K562 (cell line): ENCODE measurements around the gene TLN1. TPM values are rescaled to one million over a fixed set of nuclear protein-coding genes. Genes with fewer than 3 reads are reported as not detected.

Experiments
- ARID4B ChIP-seq: sonication (generic); formaldehyde crosslinking; IDR thresholded peaks from 2 replicates; pipeline ENCODE4 v1.8.0; 2022; ENCODE audit warnings: mild to moderate bottlenecking, missing genetic modification reagents
- ATF1 ChIP-seq, 2 experiments: fragments of 450-650 bp in 1 of 2; IDR thresholded peaks; 2 replicates each; pipeline ENCODE4 v1.6.1; 2016; ENCODE audit warnings: missing compliant biosample characterization in 1 of 2, missing genetic modification characterization in 1 of 2
- CREM ChIP-seq: IDR thresholded peaks from 2 replicates; pipeline ENCODE4 v1.6.1; 2014; ENCODE audit warnings: antibody characterized with exemption, low read depth
- E2F1 ChIP-seq: sonication (generic); formaldehyde crosslinking; IDR thresholded peaks from 2 replicates; pipeline ENCODE4 v1.8.1; 2023; ENCODE audit warnings: mild to moderate bottlenecking, missing genetic modification reagents, moderate library complexity
- ESRRA ChIP-seq: fragments of 450-650 bp; IDR thresholded peaks from 2 replicates; pipeline ENCODE4 v1.6.1; 2014; ENCODE audit warnings: low read depth, mild to moderate bottlenecking, moderate library complexity, borderline replicate concordance
- GABPB1 ChIP-seq: sonication (generic); formaldehyde crosslinking; IDR thresholded peaks from 2 replicates; pipeline ENCODE4 v1.8.0; 2022; ENCODE audit warnings: mild to moderate bottlenecking, missing genetic modification reagents
- GATAD2B ChIP-seq: fragments of 450-650 bp; IDR thresholded peaks from 2 replicates; pipeline ENCODE4 v1.6.1; 2017; ENCODE audit warnings: mild to moderate bottlenecking, borderline replicate concordance
- GTF2E2 ChIP-seq: fragments of 200-800 bp; sonication (Bioruptor generic); IDR thresholded peaks from 2 replicates; pipeline ENCODE4 v1.6.1; 2016; ENCODE audit warnings: missing genetic modification characterization, missing compliant biosample characterization
- MAZ ChIP-seq, 2 experiments: fragments of 450-650 bp in 1 of 2; sonication (generic) in 1 of 2; formaldehyde crosslinking; IDR thresholded peaks in 1 of 2; conservative IDR thresholded peaks in 1 of 2; 2 replicates each; pipeline versions ENCODE4 v1.4.0 to v1.5.0; 2020; ENCODE audit warnings: mild to moderate bottlenecking in 1 of 2, missing genetic modification reagents in 1 of 2
- NEUROD1 ChIP-seq: fragments of 150-350 bp; IDR thresholded peaks from 2 replicates; pipeline ENCODE4 v1.6.1; 2014; ENCODE audit warnings: borderline replicate concordance, low read length, low read depth; ENCODE audit not compliant: partially characterized antibody
- POLR2H ChIP-seq: IDR thresholded peaks from 2 replicates; pipeline ENCODE4 v1.6.1; 2016; ENCODE audit warnings: missing genetic modification characterization, low read depth, mild to moderate bottlenecking, control low read depth, missing compliant biosample characterization, moderate library complexity
- RBBP5 ChIP-seq: fragments of 200-600 bp; sonication (generic); IDR thresholded peaks from 2 replicates; pipeline ENCODE4 v1.6.1; 2012; ENCODE audit warnings: borderline replicate concordance, mild to moderate bottlenecking, low read length, control low read depth, inconsistent platforms; ENCODE audit not compliant: insufficient read depth, poor library complexity, severe bottlenecking
- SIN3A ChIP-seq, 2 experiments: fragments of 150-350 bp in 1 of 2; IDR thresholded peaks; 2 replicates each; pipeline ENCODE4 v1.6.1; 2011 to 2016; ENCODE audit warnings: borderline replicate concordance in 2 of 2, low read depth in 2 of 2, low read length in 2 of 2, mild to moderate bottlenecking in 2 of 2, moderate library complexity in 2 of 2; ENCODE audit not compliant: control insufficient read depth in 1 of 2
- SIN3B ChIP-seq: fragments of 450-650 bp; IDR thresholded peaks from 2 replicates; pipeline ENCODE4 v1.6.1; 2017; ENCODE audit warnings: low read depth, mild to moderate bottlenecking, moderate library complexity
- TAF1 ChIP-seq: IDR thresholded peaks from 2 replicates; pipeline ENCODE4 v1.6.1; 2011; ENCODE audit warnings: mild to moderate bottlenecking, low read length, moderate library complexity; ENCODE audit not compliant: insufficient read depth, control insufficient read depth, severe bottlenecking; ENCODE audit errors: extremely low read depth
- polyA plus RNA-seq, 8 experiments: library from polyadenylated mRNA; depleted of rRNA in 4 of 8; stranded (reverse) in 5 of 8; unstranded in 3 of 8; fragments of >200 nt; fragmentation: Nextera tagmentation in 2 of 8; fragmentation: Illumina TruSeq in 1 of 8; extraction: Ambion mirVana in 2 of 8; extraction: Trizol in 1 of 8; gene quantifications; 2 replicates each; pipeline versions ENCODE4 v1.2.1 to v1.2.3, GENCODE V29; 2011 to 2014; ENCODE audit warnings: inconsistent platforms in 1 of 8, missing spikeins in 1 of 8
- total RNA-seq, 7 experiments: library from RNA; depleted of rRNA in 6 of 7; stranded (reverse); fragments of >200 nt in 6 of 7; fragmentation: Illumina TruSeq in 2 of 7; extraction: Trizol in 2 of 7; gene quantifications; 2 replicates each; pipeline versions ENCODE4 v1.2.1 to v1.2.3, GENCODE V29; 2011 to 2021; ENCODE audit warnings: low replicate concordance in 1 of 7
- TF ChIP-seq, protein P1 (sequence below): fragments of 450-650 bp; formaldehyde crosslinking; IDR thresholded peaks from 2 replicates; pipeline ENCODE4 v1.4.0; 2020; ENCODE audit warnings: mild to moderate bottlenecking, mixed read lengths
- TF ChIP-seq, protein P2 (sequence below), 2 experiments: fragments of 450-650 bp; IDR thresholded peaks; 2 replicates each; pipeline ENCODE4 v1.6.1; 2016

TLN1 gene
- total and polyA plus RNA-seq, 9 of the 15 experiments (the other 6 are each of a cell fraction or from before 2014, with no cell fraction given) = 3.6 to 240 (median 54.8) TPM

DNA sequence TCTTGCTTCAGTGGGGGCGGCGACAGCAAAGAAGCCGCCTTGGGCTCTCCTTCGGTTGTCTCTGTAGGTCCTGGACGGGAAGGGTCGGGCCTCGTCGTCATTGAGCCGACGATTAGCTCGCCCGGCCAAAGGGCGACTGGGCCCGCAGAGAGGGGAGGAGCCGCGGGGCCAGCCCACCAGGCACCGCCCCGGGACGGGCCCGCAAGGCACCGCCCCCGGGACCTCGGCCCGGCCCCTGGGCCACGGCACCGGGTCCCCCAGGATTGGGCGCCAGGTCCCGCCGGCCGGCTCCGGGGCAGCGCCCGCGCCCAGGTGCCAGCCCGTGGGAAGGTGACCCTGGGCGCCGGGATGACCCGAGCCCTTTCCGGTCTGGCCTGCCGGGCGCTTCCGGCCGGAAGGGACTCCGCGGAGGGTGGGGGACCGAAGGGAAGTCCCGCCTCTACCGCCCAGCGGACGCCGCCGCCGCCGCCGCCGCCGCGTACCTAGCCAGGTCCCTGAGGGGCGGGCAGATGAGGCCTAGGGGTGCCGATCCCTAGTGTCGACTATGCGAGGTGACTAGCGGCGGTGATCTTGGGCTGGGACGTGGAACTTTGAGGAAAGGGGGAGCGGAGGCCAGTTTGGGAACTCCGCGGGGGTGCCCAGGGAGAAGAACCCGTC, 17.0 kb upstream of the TLN1 start, which contains the start of the genes GBA2 and RGP1 (continued):
- TF ChIP-seq GATAD2B = peak; percentile 91; the same call in 1 of the 2 replicates
- TF ChIP-seq MAZ (CRISPR knock-in tag; conservative IDR thresholded peaks at IDR 0.05 in 1 of 2, IDR thresholded peaks at IDR 0.05 in 1 of 2) = peak; percentile 47 to 69; a peak in 2 of 4 replicates
- no peak for TF ChIP-seq NEUROD1
- TF ChIP-seq GTF2E2 (tag) = 0 out of 2 replicates have a peak, but pooled peaks have one; percentile 55
- TF ChIP-seq ESRRA = peak; percentile 97
- peak; percentile 42 for TF ChIP-seq TAF1
- TF ChIP-seq GABPB1 = peak; percentile 66
- TF ChIP-seq, protein P1, sequence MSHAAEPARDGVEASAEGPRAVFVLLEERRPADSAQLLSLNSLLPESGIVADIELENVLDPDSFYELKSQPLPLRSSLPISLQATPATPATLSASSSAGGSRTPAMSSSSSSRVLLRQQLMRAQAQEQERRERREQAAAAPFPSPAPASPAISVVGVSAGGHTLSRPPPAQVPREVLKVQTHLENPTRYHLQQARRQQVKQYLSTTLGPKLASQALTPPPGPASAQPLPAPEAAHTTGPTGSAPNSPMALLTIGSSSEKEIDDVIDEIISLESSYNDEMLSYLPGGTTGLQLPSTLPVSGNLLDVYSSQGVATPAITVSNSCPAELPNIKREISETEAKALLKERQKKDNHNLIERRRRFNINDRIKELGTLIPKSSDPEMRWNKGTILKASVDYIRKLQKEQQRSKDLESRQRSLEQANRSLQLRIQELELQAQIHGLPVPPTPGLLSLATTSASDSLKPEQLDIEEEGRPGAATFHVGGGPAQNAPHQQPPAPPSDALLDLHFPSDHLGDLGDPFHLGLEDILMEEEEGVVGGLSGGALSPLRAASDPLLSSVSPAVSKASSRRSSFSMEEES (CRISPR knock-in tag) = no peak
- peak; percentile 79 for TF ChIP-seq SIN3B
- TF ChIP-seq POLR2H (tag) = peak; percentile 48; the same call in 1 of the 2 replicates
- peak; percentile 44; the same call in 1 of the 2 replicates for TF ChIP-seq ARID4B (CRISPR knock-in tag)
- TF ChIP-seq ATF1 (CRISPR knock-in tag; IDR thresholded peaks at IDR 0.05) = no peak
- TF ChIP-seq ATF1 (tag; IDR thresholded peaks at IDR 0.05) = peak; percentile 48
- TF ChIP-seq CREM = peak; percentile 58
- peak in 1 of 2 experiments; percentile 27; a peak in 2 of 4 replicates for TF ChIP-seq SIN3A (IDR thresholded peaks at IDR 0.05; ENCODE audit: borderline replicate concordance in 2 of 2, control insufficient read depth in 1 of 2, low read depth in 2 of 2, low read length in 2 of 2)
- TF ChIP-seq RBBP5 = peak; percentile 99
- TF ChIP-seq, protein P2, sequence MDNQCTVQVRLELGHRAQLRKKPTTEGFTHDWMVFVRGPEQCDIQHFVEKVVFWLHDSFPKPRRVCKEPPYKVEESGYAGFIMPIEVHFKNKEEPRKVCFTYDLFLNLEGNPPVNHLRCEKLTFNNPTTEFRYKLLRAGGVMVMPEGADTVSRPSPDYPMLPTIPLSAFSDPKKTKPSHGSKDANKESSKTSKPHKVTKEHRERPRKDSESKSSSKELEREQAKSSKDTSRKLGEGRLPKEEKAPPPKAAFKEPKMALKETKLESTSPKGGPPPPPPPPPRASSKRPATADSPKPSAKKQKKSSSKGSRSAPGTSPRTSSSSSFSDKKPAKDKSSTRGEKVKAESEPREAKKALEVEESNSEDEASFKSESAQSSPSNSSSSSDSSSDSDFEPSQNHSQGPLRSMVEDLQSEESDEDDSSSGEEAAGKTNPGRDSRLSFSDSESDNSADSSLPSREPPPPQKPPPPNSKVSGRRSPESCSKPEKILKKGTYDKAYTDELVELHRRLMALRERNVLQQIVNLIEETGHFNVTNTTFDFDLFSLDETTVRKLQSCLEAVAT (IDR thresholded peaks at IDR 0.05) = no peak
- no peak for TF ChIP-seq E2F1 (CRISPR knock-in tag)
